Smooth muscle cell (in vitro differentiated cells): ENCODE data around the gene CAPN12. TPM values are rescaled to one million over a fixed set of nuclear protein-coding genes. Genes with fewer than 3 reads are reported as not detected.

Experiments used
- DNase-seq: peaks from one replicate; lab custom pipeline; 2025; ENCODE audit not compliant: unreplicated experiment; lab: John Stamatoyannopoulos, UW
- H2AFZ ChIP-seq: fragments of 200-600 bp; sonication (generic); 2 replicates; pipeline ENCODE4 v1.6.0; 2016; ENCODE audit warnings: antibody characterized with exemption, low read depth, mild to moderate bottlenecking
- H3F3A ChIP-seq: fragments of 200-600 bp; sonication (generic); 2 replicates; pipeline ENCODE4 v1.6.0; 2017; ENCODE audit warnings: antibody characterized with exemption, low read depth
- H3K27ac ChIP-seq: fragments of 200-600 bp; sonication (generic); 2 replicates; pipeline ENCODE4 v1.5.1; 2016; ENCODE audit warnings: low read depth, mild to moderate bottlenecking
- H3K27me3 ChIP-seq: fragments of 200-600 bp; sonication (generic); 2 replicates; pipeline ENCODE4 v1.6.1; 2016; ENCODE audit warnings: low read depth, mild to moderate bottlenecking
- H3K36me3 ChIP-seq: fragments of 200-600 bp; sonication (generic); 2 replicates; pipeline ENCODE4 v1.5.1; 2016; ENCODE audit warnings: low read depth
- H3K4me1 ChIP-seq: fragments of 200-600 bp; sonication (generic); 2 replicates; pipeline ENCODE4 v1.5.1; 2016; ENCODE audit warnings: low read depth
- H3K4me2 ChIP-seq: fragments of 200-600 bp; sonication (generic); 2 replicates; pipeline ENCODE4 v1.6.0; 2016; ENCODE audit warnings: mild to moderate bottlenecking
- H3K4me3 ChIP-seq: fragments of 200-600 bp; sonication (generic); 2 replicates; pipeline ENCODE4 v1.5.1; 2016; ENCODE audit warnings: mild to moderate bottlenecking
- H3K79me2 ChIP-seq: fragments of 200-600 bp; sonication (generic); 2 replicates; pipeline ENCODE4 v1.6.0; 2016; ENCODE audit warnings: low read depth, mild to moderate bottlenecking
- H3K9ac ChIP-seq: fragments of 200-600 bp; sonication (generic); 2 replicates; pipeline ENCODE4 v1.6.0; 2016; ENCODE audit warnings: low read depth
- H3K9me3 ChIP-seq: fragments of 200-600 bp; sonication (generic); replicated peaks from 2 replicates; pipeline ENCODE4 v1.5.1; 2016; ENCODE audit warnings: low read depth
- H4K20me1 ChIP-seq: fragments of 200-600 bp; sonication (generic); 2 replicates; pipeline ENCODE4 v1.6.0; 2016; ENCODE audit warnings: low read depth
- CTCF ChIP-seq: fragments of 200-600 bp; sonication (generic); IDR thresholded peaks from 2 replicates; pipeline ENCODE4 v1.5.1; 2017; ENCODE audit warnings: borderline replicate concordance, mild to moderate bottlenecking, antibody characterized with exemption; ENCODE audit not compliant: insufficient read depth, poor library complexity, severe bottlenecking
- whole genome bisulfite sequencing: methylation state at CpG from one replicate; pipeline ENCODE4 v1.1.7; 2016; ENCODE audit warnings: low lambda C conversion rate; 5-methylcytosine and 5-hydroxymethylcytosine counted together
- polyA plus RNA-seq: library from polyadenylated mRNA; unstranded; fragments of >200 nt; fragmentation: Nextera tagmentation; extraction: Ambion mirVana; gene quantifications from 2 replicates; pipeline ENCODE4 v1.2.1, GENCODE V29; 2016
- total RNA-seq: library from RNA; depleted of rRNA; stranded (reverse); fragments of >200 nt; gene quantifications from 2 replicates; pipeline ENCODE4 v1.2.3, GENCODE V29; 2014

The CAPN12 gene
- total and polyA plus RNA-seq, 2 experiments from 2014 or later: 1.4 to 5.5 TPM

GRCh38 chr19:38690146-38690545 is 54.1 kb downstream of the CAPN12 start:
- H3K9ac ChIP-seq: no peak overlapping the region
- peaks cover 38% of the 10 kb centered on the region for H3F3A ChIP-seq
- no peaks in the 10 kb centered on the region for H3K9me3 ChIP-seq
- peak overlapping the region; percentile 100 for H3K27ac ChIP-seq
- 94% methylated on average over 14 of the region's 14 CpGs for WGBS
- peaks cover 36% of the 10 kb centered on the region for H3K4me1 ChIP-seq
- no peaks in the 10 kb centered on the region for H3K36me3 ChIP-seq
- no peak overlapping the region for H3K4me2 ChIP-seq
- no peaks in the 10 kb centered on the region for H3K27me3 ChIP-seq
- H2AFZ ChIP-seq: no peak overlapping the region
- H3K79me2 ChIP-seq: peaks cover 86% of the 10 kb centered on the region
- no peak for TF ChIP-seq CTCF
- peaks cover 25% of the 10 kb centered on the region for H4K20me1 ChIP-seq
- no peak for DNase-seq
- H3K4me3 ChIP-seq: no peak overlapping the region

GRCh38 chr19:38687837-38688378 is 56.4 kb downstream of the CAPN12 start:
- Histone ChIP-seq H3K27me3 (no peaks in the 10 kb centered on the region), H3K4me2 (no peak overlapping the region), H3K79me2 (peaks cover 75% of the 10 kb centered on the region), H3K27ac (peak overlapping the region; percentile 100), H3K4me1 (peaks cover 46% of the 10 kb centered on the region), H3K9ac (no peak overlapping the region), H3K9me3 (no peaks in the 10 kb centered on the region), H3K36me3 (no peaks in the 10 kb centered on the region), H3K4me3 (no peak overlapping the region), H3F3A (peaks cover 44% of the 10 kb centered on the region), H4K20me1 (peaks cover 8% of the 10 kb centered on the region), H2AFZ (no peak overlapping the region)
- no peak for TF ChIP-seq CTCF
- WGBS: 89% methylated on average over 7 of the region's 7 CpGs
- DNase-seq: no peak

- peaks cover 37% of the 10 kb centered on the region for H3K4me1 ChIP-seq
- H3K36me3 ChIP-seq: no peaks in the 10 kb centered on the region
- peak overlapping the region; percentile 54 for H3K4me2 ChIP-seq
- H2AFZ ChIP-seq: no peak overlapping the region
- no peaks in the 10 kb centered on the region for H3K27me3 ChIP-seq
- peaks cover 82% of the 10 kb centered on the region for H3K79me2 ChIP-seq
- no peak for DNase-seq
- no peak overlapping the region for H3K4me3 ChIP-seq
- H4K20me1 ChIP-seq: no peaks in the 10 kb centered on the region
- peak overlapping the region; percentile 100 for H3K27ac ChIP-seq
- TF ChIP-seq CTCF: no peak
- no peaks in the 10 kb centered on the region for H3K9me3 ChIP-seq
- 76% methylated on average over 5 of the region's 5 CpGs for WGBS
- peaks cover 35% of the 10 kb centered on the region for H3F3A ChIP-seq
- peak overlapping the region; percentile 93 for H3K9ac ChIP-seq
These were observed 57.8 kb downstream of the CAPN12 start for GRCh38 chr19:38686530-38686888.
